DMS 273 (cell line): ENCODE data around the gene NR6A1.
"Not testable (repeated sequence)": the region's sequence is repeated elsewhere in the genome, so short reads cannot be mapped to it uniquely, and the experiment has no call there.

Experiments used
- DNase-seq: peaks from one replicate; lab custom pipeline; 2025; ENCODE audit not compliant: unreplicated experiment; lab: John Stamatoyannopoulos, UW

NR6A1 gene

GRCh38 chr9:124778575-124779367 is 7.7 kb upstream of the NR6A1 start:
- DNase-seq, result no peak

GRCh38 chr9:124776954-124777648 is 6.0 kb upstream of the NR6A1 start, which contains the start of gene OLFML2A:
OLFML2A (plus strand) TSS chr9:124777133; CDS start chr9:124777271, 138 bp downstream.
- peak; percentile 88 for DNase-seq

DNA sequence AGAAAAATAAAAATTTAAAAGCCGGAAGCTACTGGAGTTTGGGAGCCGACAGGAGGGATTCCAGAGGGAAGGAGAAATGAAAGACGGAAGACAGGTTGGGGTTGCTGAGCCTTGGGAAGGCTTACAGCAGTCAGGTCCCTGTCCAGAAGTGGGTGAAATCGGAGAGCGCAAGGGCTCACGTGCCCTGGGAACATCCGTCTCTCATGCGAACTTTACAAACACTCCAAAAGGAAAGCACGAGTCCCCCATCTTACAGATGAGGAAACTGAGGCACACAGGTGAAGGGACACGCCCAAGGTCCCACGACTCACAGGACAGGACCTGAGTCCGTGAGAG is 5.5 kb upstream of the NR6A1 start:
- DNase-seq, result no peak

DNA sequence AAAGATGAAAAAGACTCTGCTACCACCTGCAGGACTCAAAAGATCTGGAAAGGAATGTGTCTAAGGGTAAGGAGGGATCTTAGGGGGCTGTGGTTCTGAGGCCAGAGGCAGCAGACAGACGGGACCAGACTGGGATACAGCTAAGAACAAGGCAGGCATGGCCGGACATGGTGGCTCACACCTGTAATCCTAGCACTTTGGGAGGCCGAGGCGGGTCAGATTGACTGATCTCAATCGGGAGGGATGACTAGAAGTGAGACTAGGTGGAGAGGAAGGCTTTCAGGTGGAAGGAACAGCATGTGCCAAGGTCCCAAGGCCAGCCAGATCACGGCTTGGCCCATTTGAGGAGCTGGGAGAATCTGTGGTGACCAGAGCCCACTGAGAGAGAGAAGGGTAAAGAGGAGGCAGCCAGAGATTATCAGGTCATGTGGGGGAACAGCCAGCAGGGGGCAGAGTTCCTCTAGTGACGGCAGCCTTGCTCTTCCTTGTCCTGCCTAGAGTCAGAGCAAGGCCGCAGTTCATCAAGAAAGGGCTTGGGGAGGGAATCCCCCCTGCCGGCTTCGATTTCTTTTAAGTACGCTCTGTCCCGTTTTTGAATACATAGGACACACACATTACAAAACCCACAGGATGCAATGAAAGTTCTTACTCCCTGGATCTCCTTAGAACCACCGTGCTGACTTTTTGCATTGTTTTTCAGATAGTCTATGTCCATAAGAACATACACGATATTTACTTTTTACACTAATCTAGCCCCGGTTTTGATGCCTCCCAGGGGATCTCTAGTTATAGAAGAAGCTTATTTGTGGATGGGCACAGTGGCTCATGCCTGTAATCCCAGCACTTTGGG is 3.2 kb upstream of the NR6A1 start:
- peak; percentile 90 for DNase-seq

- no peak for DNase-seq
These were observed 2.5 kb upstream of the NR6A1 start for GRCh38 chr9:124773473-124774128.

DNA sequence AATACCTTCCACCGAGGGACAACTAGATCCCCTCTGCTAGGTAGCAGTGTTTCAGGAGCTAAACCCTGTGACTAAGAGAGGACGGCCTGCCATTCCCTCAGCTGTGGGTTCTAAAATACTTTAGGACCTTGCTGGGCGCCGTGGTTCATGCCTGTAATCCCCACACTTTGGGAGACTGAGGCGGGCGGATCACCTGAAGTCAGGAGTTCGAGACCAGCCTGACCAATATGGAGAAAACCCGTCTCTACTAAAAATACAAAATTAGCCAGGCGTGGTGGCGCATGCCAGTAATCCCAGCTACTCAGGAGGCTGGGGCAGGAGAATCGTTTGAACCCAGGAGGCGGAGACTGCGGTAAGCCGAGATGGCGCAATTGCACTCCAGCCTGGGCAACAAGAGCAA is 1.8 kb upstream of the NR6A1 start:
- not testable (repeated sequence) for DNase-seq

GRCh38 chr9:124771867-124772679 is 962 bp upstream of the NR6A1 start:
- peak; percentile 91 for DNase-seq

DNA sequence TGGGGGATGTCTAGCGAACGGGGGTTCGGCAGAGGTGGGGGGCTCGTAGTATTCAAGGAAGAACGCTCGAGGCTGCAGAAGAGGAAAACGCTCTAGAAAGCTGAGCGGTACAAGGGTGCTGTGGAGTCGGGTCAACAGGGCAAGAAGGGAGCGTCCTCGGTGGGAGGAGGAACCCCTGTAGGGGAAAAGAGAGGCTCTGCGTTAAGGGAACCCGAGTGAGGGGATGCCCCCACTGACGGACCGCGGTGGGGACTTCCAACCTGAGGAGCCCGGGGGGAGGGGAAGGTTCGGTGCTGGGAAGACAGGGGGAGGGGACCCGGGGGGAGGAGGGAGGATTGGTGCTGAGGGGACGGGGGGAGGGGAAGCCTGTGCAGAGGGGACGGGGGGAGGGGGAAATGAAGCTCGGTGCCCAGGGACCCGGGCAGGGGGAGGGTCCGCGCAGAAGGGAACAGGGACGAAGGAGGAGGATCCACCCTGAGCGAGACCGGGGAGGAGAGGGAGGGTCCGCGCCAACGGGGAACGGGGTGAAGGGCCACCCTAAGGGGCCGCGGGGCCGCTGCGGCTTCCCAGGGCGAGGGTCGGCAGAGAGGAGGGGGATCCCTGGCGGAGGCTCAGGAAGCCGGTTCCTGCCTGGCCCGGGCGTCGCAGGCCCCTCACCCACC is 621 bp downstream of the NR6A1 start:
- peak; percentile 67 for DNase-seq

DNA sequence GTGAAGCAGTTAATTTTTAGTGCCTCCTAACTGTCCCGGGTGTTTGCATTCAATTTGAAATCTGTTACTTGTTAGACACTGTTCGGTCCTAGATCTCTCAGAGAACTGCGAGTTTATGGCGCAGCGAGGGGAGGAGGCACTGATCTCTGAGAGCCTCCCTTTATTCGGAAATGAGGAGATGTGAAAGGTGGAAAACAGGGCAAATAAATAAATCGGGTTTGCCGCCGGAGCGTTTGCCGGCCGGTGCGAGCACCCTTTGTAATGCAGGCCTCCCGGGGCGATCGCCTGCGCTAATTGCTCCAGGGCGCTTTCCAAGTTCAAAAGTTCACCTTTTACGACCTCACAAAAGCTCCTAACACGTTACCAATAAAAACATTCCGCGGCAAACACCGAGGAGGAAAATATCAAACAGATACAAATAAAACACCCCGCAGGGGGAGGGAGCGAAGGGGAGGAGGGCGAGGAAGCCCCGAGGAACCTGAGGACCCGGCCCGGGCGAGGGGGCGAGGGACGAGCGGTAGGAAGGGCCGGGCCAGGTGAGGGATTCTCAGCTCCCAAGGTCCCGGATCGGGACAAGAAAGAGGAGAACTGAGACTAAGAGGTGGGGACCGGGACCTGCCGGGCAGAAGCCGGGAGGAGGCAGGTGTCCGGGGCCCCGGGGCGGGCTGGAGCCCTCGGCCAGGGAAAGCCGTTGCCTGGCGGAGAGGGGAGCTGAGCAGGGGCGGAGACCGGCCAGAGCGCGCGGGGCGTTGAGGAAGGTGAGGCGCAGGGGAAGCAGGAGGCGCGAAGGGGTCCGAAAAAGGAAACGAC is 1.4 kb downstream of the NR6A1 start:
- DNase-seq, result peak; percentile 72

GRCh38 chr9:124768750-124769548 is 2.2 kb downstream of the NR6A1 start:
- no peak for DNase-seq

DNA sequence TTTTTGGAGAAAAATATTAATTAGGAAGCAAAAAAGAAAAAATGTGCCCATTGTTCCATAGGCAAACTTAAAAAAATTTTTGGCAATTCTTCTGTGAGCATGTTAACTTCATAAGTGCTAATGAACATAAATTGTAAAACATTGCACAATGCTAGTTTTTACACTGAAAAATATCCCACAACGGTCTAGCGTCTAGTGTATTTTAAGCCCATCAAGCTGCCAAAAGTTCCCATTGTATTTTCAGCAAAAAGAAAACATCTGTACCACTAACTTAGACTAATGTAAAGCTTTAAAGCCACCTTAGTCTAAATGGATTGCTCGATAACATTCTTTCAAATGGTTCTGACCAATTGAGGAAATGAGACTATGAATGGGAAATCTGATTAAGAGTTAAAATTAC is 2.8 kb downstream of the NR6A1 start:
- no peak for DNase-seq

DNA sequence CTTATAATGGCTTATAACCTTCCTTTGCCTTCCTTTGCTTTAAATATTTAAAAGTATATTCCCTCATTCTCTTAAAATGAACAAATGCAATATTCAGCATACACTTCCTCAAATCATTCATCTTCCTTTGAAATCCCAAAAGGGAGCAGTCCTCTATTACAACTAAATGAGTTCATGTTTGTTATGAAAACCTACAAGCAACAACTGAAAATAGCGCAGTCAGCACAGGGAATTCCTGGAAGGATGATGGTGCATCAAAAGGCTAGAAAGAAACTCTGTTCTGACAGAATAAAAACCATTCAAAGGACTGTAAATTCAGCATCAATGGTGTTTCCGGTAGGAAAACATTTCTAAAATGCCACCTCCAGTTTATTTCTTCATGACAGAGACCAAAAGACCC is 3.3 kb downstream of the NR6A1 start:
- DNase-seq, result no peak

DNA sequence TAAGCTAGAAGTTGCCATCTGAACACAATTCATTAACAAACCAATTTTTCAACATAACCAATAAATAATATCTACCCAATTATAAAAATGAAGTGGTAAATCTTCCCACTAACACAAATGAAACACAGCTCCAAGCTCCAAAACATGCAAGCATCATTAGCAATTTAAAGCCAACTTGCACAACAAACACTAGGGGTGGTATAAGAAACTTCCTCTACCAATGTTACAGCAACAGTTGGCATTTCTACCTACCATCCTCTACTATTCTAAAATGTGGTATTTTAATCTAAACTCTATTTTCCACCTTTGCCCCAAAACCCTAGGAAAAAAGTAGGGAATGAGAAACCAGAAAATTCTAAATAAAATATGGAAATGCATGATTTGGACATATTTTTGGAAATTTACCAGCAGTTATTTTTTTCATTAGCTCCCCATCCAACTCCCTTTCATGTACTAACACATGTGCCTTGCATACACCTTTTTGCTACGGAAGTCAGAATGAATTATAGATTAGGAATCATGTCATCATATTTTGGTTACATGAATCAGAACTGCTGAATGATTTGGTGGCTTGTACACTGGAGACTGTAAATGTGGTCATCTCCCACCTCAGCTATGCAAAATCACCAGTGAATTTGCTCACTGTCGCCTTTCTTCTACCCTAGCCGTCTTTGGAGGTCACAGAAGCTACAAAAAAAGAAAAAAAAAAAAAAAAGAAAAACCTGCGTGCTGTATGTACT is 4.1 kb downstream of the NR6A1 start:
- peak; percentile 44 for DNase-seq

DNA sequence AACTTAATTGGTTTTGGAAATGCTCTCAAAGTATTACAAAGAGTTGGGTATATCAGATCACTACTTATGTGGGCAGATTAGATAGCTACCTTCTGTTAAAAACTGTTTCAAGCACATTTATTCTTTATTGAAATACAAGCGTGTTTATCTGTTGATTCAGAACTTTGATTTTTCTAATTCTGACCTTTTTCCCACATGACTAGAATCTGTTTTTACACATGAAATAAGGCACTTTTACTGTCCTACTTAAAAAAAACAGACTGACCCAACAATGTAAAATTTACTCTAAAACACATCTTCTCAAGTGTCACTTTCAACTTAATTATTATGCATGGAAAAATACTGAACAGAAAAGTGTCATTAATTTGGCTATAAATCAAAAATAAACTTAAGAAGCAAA is 4.8 kb downstream of the NR6A1 start:
- no peak for DNase-seq

DNA sequence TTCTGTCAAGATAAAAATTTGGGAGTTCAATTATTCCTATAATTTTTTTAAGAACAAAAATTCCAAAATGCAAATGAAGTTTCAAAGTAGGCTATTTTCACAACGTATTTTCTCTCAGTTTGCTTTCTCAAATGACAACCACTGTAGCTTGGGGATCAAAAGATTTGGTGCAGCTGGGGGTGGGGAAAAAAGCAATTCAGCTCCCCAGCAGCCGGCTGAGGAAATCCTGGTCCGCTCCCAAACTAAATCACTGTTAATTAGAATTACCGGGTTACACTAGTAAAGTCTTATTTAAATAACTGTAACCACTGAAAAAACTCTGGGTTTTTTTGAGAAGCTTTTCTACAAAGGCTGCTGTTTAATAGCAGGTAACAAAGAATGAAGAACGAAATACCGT is 5.7 kb downstream of the NR6A1 start:
- peak; percentile 27 for DNase-seq

DNA sequence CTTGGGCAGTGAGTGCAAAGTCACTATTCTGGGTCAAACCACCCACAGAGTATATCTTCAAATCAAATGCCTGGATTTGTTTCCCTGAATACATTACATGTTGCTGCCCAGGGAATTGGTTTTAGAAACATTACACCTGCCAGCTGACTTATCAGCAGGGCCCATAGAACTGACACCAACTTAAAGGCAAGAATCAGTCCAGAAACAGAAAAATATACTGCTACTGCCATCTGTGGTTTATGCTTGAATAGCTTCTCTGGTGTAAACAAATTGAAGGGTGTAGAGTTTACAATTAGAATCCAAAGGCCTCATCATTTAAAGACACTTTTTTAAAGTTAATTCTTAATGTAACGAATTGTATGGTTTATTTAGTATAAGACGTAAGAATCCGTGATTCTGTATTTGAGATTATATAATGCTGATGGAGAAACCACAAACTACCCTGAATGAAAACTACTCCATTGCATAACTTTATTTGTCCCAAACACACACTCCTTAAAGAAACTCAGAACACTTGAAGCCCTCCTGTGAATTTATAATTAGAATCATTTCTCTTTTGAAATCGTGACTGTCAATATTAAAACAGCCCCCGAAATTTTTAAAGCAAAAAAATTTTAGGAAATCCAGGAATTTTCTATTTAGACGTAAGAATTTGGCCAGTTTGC is 6.2 kb downstream of the NR6A1 start:
- DNase-seq, result peak; percentile 86

GRCh38 chr9:124762633-124763032 is 8.5 kb downstream of the NR6A1 start:
- DNase-seq, result no peak
